ENCODE results near the gene CEMIP.

The CEMIP gene

DNA sequence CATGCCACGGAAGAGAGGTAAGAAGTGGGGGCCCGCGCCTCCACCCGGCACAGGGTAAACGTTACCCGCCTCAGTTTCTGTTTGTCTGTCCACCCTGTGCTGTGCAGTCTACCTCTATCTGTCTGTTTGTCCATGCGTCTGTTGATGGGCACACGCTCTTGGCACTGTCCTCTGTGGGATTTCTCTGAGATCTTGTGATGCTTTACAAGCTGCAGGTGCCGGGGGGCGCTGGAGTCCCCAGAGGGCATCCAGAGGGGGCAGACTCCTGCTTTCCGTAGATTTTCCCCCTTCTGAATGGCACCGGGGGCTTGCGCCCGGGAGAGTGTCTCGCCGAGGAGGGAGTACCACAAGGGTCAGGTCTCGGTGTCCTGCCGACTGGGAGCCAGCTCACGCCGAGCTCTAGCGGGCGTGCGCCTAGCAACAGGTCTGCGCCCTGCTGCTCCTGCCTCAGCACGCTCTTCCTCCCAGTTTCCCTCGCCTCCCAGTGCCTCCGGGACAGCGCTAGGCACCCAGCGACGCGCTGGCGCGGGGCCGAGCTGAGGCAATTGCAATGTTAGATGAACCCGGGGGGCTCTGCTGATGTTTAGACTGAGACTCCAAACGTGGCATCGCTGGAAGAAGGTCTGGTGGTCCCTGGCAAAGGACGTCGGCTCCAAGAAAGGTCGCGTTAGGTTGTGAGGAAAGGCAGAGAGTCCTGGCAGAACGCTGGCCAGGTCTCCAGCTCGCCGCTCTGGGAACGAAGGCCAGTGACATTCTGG, 667 bp downstream of the CEMIP start (continued):
- TF ChIP-seq ZNF16 (tag by site-specific recombination; IDR thresholded peaks at IDR 0.05; ENCODE audit: low read depth) = no peak
- TF ChIP-seq, protein P1, sequence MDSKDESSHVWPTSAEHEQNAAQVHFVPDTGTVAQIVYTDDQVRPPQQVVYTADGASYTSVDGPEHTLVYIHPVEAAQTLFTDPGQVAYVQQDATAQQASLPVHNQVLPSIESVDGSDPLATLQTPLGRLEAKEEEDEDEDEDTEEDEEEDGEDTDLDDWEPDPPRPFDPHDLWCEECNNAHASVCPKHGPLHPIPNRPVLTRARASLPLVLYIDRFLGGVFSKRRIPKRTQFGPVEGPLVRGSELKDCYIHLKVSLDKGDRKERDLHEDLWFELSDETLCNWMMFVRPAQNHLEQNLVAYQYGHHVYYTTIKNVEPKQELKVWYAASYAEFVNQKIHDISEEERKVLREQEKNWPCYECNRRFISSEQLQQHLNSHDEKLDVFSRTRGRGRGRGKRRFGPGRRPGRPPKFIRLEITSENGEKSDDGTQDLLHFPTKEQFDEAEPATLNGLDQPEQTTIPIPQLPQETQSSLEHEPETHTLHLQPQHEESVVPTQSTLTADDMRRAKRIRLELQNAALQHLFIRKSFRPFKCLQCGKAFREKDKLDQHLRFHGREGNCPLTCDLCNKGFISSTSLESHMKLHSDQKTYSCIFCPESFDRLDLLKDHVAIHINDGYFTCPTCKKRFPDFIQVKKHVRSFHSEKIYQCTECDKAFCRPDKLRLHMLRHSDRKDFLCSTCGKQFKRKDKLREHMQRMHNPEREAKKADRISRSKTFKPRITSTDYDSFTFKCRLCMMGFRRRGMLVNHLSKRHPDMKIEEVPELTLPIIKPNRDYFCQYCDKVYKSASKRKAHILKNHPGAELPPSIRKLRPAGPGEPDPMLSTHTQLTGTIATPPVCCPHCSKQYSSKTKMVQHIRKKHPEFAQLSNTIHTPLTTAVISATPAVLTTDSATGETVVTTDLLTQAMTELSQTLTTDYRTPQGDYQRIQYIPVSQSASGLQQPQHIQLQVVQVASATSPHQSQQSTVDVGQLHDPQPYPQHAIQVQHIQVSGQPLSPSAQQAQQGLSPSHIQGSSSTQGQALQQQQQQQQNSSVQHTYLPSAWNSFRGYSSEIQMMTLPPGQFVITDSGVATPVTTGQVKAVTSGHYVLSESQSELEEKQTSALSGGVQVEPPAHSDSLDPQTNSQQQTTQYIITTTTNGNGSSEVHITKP (tag by site-specific recombination; IDR thresholded peaks at IDR 0.05) = peak; percentile 54
- peak; percentile 61; the same call in 1 of the 2 replicates for TF ChIP-seq GLIS2 (tag by site-specific recombination; IDR thresholded peaks at IDR 0.05)
- no peak for TF ChIP-seq KLF16 (tag by site-specific recombination; IDR thresholded peaks at IDR 0.05)

DNA sequence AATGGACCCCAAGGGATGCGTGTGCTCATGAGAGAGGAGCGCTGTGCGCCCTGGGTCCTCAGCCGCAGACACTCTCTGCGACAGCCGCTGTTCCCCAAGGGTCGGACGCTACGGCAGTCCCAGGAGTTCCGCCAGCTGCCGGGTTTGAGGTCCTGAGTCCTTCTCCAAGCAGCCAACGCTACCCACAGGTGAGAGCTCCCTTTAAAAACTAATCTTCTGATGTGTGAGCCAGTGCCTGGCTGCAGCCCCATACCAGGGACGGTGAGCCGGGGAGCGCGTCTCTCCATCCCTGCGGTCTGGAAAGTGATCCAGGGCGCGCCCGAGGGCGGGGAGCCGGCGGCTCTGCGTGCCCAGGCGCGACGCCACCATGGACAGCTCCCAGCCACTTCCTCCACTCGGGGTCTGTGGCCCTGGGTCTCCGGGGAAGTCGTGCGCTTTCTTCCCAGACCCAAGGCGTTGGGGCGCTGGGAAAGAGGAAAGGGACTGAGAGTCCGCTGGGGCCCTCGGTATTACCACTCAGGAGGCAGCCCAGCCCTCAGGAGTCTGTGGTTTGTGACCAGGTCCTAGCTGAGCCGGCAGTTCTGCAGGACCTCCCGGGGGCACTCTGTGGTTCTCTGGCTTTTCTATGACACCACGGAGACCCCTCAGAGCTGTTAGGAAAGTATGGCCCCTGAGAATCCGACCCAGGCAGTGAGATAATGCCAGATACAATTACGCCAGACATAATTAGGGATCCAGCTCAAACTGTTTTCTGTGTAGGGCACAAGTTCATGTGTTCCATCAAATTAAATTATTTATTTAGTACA, 1.4 kb downstream of the CEMIP start:
- H3K9me3 ChIP-seq (ENCODE audit: control insufficient read depth, insufficient read depth, low read depth, low read length) = no peaks in the 10 kb centered on the region
- no peak overlapping the region for H3K27ac ChIP-seq (ENCODE audit: extremely low read depth, low read depth, low read length)
- POLR2A ChIA-PET = interaction anchor here (0.5 to 2.1 kb wide), 2 partner anchors 189 to 509 kb away, joined by 3 to 8 read pairs; no protein-coding TSS in a partner anchor
- CTCF ChIA-PET = interaction anchor here (0.7 to 6.6 kb wide), 30 partner anchors 10 to 486 kb away, joined by 3 to 203 read pairs (median 5); no protein-coding TSS in a partner anchor
- H3K4me3 ChIP-seq (ENCODE audit: low read depth, low read length) = peak overlapping the region; percentile 51
- no peaks in the 10 kb centered on the region for H3K36me3 ChIP-seq (ENCODE audit: control insufficient read depth in 2 of 2, insufficient read depth in 1 of 2, low read length in 2 of 2)
- H3K4me1 ChIP-seq (ENCODE audit: control insufficient read depth, insufficient read depth, low read length) = peaks cover 15% of the 10 kb centered on the region
- TF ChIP-seq, protein P2, sequence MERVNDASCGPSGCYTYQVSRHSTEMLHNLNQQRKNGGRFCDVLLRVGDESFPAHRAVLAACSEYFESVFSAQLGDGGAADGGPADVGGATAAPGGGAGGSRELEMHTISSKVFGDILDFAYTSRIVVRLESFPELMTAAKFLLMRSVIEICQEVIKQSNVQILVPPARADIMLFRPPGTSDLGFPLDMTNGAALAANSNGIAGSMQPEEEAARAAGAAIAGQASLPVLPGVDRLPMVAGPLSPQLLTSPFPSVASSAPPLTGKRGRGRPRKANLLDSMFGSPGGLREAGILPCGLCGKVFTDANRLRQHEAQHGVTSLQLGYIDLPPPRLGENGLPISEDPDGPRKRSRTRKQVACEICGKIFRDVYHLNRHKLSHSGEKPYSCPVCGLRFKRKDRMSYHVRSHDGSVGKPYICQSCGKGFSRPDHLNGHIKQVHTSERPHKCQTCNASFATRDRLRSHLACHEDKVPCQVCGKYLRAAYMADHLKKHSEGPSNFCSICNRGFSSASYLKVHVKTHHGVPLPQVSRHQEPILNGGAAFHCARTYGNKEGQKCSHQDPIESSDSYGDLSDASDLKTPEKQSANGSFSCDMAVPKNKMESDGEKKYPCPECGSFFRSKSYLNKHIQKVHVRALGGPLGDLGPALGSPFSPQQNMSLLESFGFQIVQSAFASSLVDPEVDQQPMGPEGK (tag by site-specific recombination; IDR thresholded peaks at IDR 0.05) = peak; percentile 16; the same call in 1 of the 2 replicates
- 0 out of 2 replicates have a peak, but pooled peaks have one; percentile 17 for TF ChIP-seq SP2 (tag by site-specific recombination; IDR thresholded peaks at IDR 0.05)
- TF ChIP-seq ZBTB17 (tag by site-specific recombination; IDR thresholded peaks at IDR 0.05) = peak; percentile 50; the same call in 1 of the 2 replicates
- TF ChIP-seq ZNF335 (tag by site-specific recombination; conservative IDR thresholded peaks at IDR 0.05) = peak; percentile 85
- TF ChIP-seq, protein P3, sequence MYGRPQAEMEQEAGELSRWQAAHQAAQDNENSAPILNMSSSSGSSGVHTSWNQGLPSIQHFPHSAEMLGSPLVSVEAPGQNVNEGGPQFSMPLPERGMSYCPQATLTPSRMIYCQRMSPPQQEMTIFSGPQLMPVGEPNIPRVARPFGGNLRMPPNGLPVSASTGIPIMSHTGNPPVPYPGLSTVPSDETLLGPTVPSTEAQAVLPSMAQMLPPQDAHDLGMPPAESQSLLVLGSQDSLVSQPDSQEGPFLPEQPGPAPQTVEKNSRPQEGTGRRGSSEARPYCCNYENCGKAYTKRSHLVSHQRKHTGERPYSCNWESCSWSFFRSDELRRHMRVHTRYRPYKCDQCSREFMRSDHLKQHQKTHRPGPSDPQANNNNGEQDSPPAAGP (tag by site-specific recombination; IDR thresholded peaks at IDR 0.05) = peak; percentile 44; the same call in 1 of the 2 replicates
- peak; percentile 57 for TF ChIP-seq GLIS2 (tag by site-specific recombination; IDR thresholded peaks at IDR 0.05)
- 0 out of 2 replicates have a peak, but pooled peaks have one; percentile 37 for TF ChIP-seq KLF8 (tag by site-specific recombination; IDR thresholded peaks at IDR 0.05)
- no peak for TF ChIP-seq ZNF664 (tag by site-specific recombination; IDR thresholded peaks at IDR 0.05)
- TF ChIP-seq, protein P4, sequence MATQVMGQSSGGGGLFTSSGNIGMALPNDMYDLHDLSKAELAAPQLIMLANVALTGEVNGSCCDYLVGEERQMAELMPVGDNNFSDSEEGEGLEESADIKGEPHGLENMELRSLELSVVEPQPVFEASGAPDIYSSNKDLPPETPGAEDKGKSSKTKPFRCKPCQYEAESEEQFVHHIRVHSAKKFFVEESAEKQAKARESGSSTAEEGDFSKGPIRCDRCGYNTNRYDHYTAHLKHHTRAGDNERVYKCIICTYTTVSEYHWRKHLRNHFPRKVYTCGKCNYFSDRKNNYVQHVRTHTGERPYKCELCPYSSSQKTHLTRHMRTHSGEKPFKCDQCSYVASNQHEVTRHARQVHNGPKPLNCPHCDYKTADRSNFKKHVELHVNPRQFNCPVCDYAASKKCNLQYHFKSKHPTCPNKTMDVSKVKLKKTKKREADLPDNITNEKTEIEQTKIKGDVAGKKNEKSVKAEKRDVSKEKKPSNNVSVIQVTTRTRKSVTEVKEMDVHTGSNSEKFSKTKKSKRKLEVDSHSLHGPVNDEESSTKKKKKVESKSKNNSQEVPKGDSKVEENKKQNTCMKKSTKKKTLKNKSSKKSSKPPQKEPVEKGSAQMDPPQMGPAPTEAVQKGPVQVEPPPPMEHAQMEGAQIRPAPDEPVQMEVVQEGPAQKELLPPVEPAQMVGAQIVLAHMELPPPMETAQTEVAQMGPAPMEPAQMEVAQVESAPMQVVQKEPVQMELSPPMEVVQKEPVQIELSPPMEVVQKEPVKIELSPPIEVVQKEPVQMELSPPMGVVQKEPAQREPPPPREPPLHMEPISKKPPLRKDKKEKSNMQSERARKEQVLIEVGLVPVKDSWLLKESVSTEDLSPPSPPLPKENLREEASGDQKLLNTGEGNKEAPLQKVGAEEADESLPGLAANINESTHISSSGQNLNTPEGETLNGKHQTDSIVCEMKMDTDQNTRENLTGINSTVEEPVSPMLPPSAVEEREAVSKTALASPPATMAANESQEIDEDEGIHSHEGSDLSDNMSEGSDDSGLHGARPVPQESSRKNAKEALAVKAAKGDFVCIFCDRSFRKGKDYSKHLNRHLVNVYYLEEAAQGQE (tag by site-specific recombination; IDR thresholded peaks at IDR 0.05) = peak; percentile 98
- no peak for TF ChIP-seq ZNF585B (tag by site-specific recombination; IDR thresholded peaks at IDR 0.05)
- TF ChIP-seq ZNF391 (tag by site-specific recombination; IDR thresholded peaks at IDR 0.05; ENCODE audit: borderline replicate concordance, low read depth) = no peak
- TF ChIP-seq, protein P5, sequence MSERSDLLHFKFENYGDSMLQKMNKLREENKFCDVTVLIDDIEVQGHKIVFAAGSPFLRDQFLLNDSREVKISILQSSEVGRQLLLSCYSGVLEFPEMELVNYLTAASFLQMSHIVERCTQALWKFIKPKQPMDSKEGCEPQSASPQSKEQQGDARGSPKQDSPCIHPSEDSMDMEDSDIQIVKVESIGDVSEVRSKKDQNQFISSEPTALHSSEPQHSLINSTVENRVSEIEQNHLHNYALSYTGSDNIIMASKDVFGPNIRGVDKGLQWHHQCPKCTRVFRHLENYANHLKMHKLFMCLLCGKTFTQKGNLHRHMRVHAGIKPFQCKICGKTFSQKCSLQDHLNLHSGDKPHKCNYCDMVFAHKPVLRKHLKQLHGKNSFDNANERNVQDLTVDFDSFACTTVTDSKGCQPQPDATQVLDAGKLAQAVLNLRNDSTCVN (tag by site-specific recombination; optimal IDR thresholded peaks at IDR 0.05) = peak; percentile 68
- 0 out of 2 replicates have a peak, but pooled peaks have one; percentile 11 for TF ChIP-seq ZBTB8A (tag by site-specific recombination; IDR thresholded peaks at IDR 0.05)
- TF ChIP-seq ZNF501 (tag by site-specific recombination; IDR thresholded peaks at IDR 0.05) = 0 out of 2 replicates have a peak, but pooled peaks have one; percentile 30

Data from HEK293 (cell line).